GM18511 (cell line): ENCODE measurements around the gene UNC80.

Experiments used
- ATAC-seq: cut with Tn5 transposase; IDR thresholded peaks from one replicate; pipeline ENCODE4 v1.9.1; 2021; ENCODE audit warnings: mild to moderate bottlenecking, moderate library complexity; ENCODE audit not compliant: unreplicated experiment

Gene UNC80

GRCh38 chr2:209805351-209805750 lies 33.7 kb downstream of the UNC80 start:
- no peak for ATAC-seq

- ATAC-seq: no peak
Observed at GRCh38 chr2:209806318-209806717, 34.7 kb downstream of the UNC80 start.

DNA sequence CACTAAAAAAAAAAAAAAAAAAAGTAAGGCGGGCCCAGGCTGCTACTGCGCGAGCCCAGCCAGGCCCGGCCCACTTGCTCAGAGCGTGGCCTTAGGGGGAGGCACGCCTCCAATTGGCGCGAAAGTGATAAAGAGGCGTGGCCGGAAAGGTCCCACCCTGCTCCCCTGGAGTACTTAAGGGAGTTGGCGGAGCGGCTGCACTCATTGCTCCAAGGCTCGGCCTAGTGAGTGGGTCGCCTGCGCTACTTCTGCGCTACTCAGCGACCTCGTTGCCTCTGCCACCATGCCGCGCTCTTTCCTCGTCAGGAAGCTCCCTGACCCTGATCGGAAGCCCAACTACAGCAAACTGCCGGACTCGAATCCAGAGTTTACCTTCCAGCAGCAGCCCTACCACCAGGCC lies 36.9 kb downstream of the UNC80 start:
- no peak for ATAC-seq

DNA sequence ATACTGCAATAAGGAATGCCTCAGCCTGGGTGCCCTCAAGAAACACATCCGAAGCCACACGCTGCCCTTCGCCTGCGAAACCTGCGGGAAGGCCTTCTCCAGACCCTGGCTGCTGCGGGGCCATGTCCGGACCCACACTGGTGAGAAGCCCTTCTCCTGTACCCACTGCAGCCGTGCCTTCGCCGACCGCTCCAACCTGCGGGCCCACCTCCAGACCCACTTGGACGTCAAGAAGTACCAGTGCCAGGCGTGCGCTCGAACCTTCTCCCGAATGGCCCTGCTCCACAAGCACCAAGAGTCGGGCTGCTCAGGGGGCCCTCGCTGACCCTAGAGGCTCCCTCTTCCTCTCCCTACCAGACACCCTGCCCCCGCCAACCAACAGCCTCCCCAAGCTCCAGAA lies 37.6 kb downstream of the UNC80 start:
- ATAC-seq: no peak

GRCh38 chr2:209817844-209818271 lies 46.2 kb downstream of the UNC80 start:
- ATAC-seq: no peak

DNA sequence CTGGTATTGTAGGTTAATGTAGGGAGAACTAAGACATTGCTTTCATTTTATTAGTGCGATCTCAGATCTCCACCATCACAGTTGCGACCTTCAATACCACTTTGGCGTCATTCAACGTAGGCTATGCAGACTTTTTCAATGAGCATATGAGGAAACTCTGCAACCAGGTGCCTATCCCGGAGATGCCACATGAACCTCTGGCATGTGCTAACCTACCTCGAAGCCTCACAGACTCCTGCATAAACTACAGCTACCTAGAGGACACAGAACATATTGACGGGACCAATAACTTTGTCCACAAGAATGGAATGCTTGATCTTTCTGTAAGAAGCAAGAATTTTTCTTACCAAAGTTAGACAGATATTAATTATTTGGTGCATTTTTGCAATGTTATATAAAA lies 47.3 kb downstream of the UNC80 start:
- ATAC-seq: no peak

DNA sequence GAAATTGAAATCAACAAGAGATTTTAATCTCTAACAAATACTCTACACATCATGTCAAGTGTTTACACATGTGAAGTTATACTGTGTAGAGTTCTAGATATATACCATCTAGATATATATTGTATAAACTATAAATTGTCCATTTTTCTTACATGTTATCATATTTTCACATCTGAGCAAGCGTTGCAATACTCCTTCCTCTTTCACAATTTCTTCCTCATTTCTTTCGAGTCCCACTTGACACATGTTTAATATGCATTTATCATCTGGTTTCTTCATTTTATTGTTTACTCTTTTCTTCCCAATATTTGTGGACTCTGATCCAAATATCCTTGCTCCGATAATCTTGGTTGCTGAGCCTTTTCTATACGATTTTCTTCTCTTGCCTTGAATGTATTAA lies 50.2 kb downstream of the UNC80 start:
- no peak for ATAC-seq

DNA sequence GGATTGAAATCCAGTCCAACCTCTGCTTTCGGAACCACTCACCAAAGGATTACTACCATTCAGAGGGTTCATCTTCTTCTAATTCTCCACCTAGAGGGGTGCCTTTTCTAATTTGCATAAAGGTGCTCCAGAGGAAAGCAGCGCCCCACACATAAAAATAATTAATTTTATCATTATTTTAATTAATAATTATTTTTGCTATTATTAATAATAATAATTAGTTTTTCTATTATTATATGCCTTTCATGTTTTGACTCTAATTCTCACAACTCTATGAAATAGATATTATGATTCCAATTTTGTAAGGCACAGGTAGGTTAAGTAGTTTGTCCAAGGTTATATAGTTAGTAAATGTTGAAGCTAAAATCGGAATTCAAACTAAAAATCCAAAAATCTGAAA lies 51.9 kb downstream of the UNC80 start:
- ATAC-seq: no peak

DNA sequence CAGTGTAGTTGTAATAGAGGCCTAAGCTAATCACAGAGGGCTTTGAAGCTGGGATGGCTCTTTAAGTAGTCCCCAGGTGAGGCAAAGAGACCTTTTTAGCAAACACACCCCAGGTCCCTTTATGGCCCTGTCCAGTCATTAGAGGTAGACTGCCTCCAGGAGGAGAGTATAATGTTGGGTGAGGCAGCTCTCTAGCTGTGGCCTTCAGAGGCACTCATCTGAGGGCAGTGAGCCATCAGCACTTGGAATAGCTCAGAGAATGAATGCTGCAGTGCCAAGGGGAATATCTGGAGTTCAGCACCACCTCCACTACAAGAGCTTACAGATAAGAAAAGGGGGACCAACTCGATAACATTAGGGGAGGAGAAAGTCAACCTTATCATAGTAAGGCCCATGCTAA lies 52.8 kb downstream of the UNC80 start:
- ATAC-seq: no peak

GRCh38 chr2:209830722-209831465 lies 59.3 kb downstream of the UNC80 start:
- no peak for ATAC-seq

- no peak for ATAC-seq
Observed at GRCh38 chr2:209834767-209835166, 63.1 kb downstream of the UNC80 start.

- ATAC-seq: no peak
Observed at GRCh38 chr2:209840434-209840833, 68.8 kb downstream of the UNC80 start.

- no peak for ATAC-seq
Observed at GRCh38 chr2:209845666-209846065, 74.0 kb downstream of the UNC80 start.

- no peak for ATAC-seq
Observed at GRCh38 chr2:209864716-209865295, 93.2 kb downstream of the UNC80 start.

- ATAC-seq: no peak
Observed at GRCh38 chr2:209868271-209868994, 96.8 kb downstream of the UNC80 start.

GRCh38 chr2:209870067-209870466 lies 98.4 kb downstream of the UNC80 start:
- ATAC-seq: no peak

DNA sequence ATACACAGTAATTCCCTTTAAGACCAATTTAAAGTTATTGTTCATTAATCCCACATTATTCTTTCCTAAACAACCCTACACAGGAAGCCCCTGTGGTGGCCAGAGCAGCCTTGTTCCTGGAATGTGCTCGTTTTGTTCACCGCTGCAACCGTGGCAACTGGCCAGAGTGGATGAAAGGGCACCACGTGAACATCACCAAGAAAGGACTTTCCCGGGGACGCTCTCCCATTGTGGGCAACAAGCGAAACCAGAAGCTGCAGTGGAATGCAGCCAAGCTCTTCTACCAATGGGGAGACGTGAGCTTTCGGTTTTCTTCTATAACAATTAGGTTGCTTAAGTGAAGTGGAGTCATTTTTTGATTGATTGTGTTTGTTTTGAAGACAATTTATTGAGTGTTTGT lies 101.0 kb downstream of the UNC80 start:
- no peak for ATAC-seq

DNA sequence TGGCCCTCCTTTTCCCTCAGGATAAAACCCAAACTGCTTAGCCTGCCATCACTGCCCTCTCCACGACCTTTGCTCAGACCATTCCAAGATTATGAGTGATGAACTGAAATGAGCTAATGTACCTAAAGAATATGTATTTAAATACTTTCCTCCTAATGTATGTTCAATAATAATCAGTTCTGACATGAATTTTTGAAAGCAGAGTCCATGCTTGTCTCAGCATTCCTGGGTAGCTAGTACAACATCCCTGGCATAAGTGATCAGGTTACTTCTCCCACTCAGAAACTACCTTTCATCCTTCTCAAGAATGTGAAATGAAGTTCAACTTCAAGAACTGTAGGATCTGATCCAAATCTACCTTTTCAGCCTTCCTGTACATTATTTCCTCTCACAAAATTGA lies 103.6 kb downstream of the UNC80 start:
- no peak for ATAC-seq

GRCh38 chr2:209876211-209876610 lies 104.6 kb downstream of the UNC80 start:
- no peak for ATAC-seq

- no peak for ATAC-seq
Observed at GRCh38 chr2:209878701-209879100, 107.1 kb downstream of the UNC80 start.

GRCh38 chr2:209900638-209901037 lies 129.0 kb downstream of the UNC80 start:
- ATAC-seq: no peak

- no peak for ATAC-seq
Observed at GRCh38 chr2:209901172-209901571, 129.5 kb downstream of the UNC80 start.
